GM12878 (cell line): ENCODE measurements around the gene CIB4. TPM values are rescaled to one million over a fixed set of nuclear protein-coding genes. Genes with fewer than 3 reads are reported as not detected.

Source experiments
- ATAC-seq: fragments of 200-7000 bp; cut with Tn5 transposase; 3 replicates; pipeline ENCODE4 v1.9.1; 2020; ENCODE audit warnings: mild to moderate bottlenecking, moderate library complexity
- BruUV-seq: library from RNA; stranded (reverse); fragments of 400-500 nt; replicated peaks from 2 replicates; lab custom pipeline; 2021; lab: Mats Ljungman, UMichigan
- CTCF ChIA-PET: fragments of 300-600 bp; sonication (Branson Sonifier 250); formaldehyde crosslinking; extraction: SDS; loops from one replicate; lab custom pipeline; 2021; ENCODE audit warnings: inconsistent platforms; lab: Yijun Ruan, JAX
- POLR2A ChIA-PET: fragments of 350-600 bp; formaldehyde crosslinking; extraction: SDS; loops from one replicate; lab custom pipeline; 2021; ENCODE audit warnings: inconsistent platforms; lab: Charles Lee
- RAD21 ChIA-PET: fragments of 300-600 bp; sonication (Branson Sonifier 250); formaldehyde crosslinking; loops from one replicate; lab custom pipeline; 2023; ENCODE audit warnings: antibody characterized with exemption; ENCODE audit not compliant: unreplicated experiment; lab: Charles Lee
- SMC1A ChIA-PET: fragments of 300-600 bp; sonication (Branson Sonifier 250); formaldehyde crosslinking; loops from one replicate; lab custom pipeline; 2023; ENCODE audit not compliant: unreplicated experiment, uncharacterized antibody; lab: Charles Lee
- DNase-seq: peaks from one replicate; pipeline ENCODE4 v3.0.0-alpha.2; 2011; ENCODE audit warnings: low read depth, low spot score
- FAIRE-seq: peaks from 3 replicates; lab custom pipeline; 2011; peaks lifted over from hg19 to GRCh38; lab: Jason Lieb, UNC
- H2AFZ ChIP-seq: 2 replicates; pipeline ENCODE4 v1.6.0; 2011; ENCODE audit warnings: low read depth, low read length, control low read depth; ENCODE audit not compliant: control insufficient read depth
- H3K27ac ChIP-seq: 2 replicates; pipeline ENCODE4 v1.5.1; 2011; ENCODE audit warnings: control low read depth; ENCODE audit not compliant: control insufficient read depth, insufficient read depth
- H3K27me3 ChIP-seq, 2 experiments: replicated peaks in 1 of 2; 2 replicates each; pipeline versions ENCODE4 v1.6.0 to v1.6.1; 2011; ENCODE audit warnings: low read length in 1 of 2; ENCODE audit not compliant: control insufficient read depth in 2 of 2, insufficient read depth in 2 of 2
- H3K36me3 ChIP-seq, 2 experiments: 2 replicates each; pipeline ENCODE4 v1.5.1; 2011; ENCODE audit warnings: low read length in 1 of 2; ENCODE audit not compliant: control insufficient read depth in 2 of 2, insufficient read depth in 2 of 2
- H3K4me1 ChIP-seq: 2 replicates; pipeline ENCODE4 v1.6.1; 2011; ENCODE audit warnings: mild to moderate bottlenecking, low read length, moderate library complexity, mixed read lengths; ENCODE audit not compliant: control insufficient read depth, insufficient read depth
- H3K4me2 ChIP-seq: 2 replicates; pipeline ENCODE4 v1.6.0; 2011; ENCODE audit warnings: control low read depth; ENCODE audit not compliant: control insufficient read depth, insufficient read depth
- H3K4me3 ChIP-seq: fragments of 200-600 bp; sonication (generic); 2 replicates; pipeline ENCODE4 v1.5.1; 2016
- H3K79me2 ChIP-seq: 2 replicates; pipeline ENCODE4 v1.6.0; 2011; ENCODE audit warnings: low read length; ENCODE audit not compliant: control insufficient read depth, insufficient read depth
- H3K9ac ChIP-seq: 2 replicates; pipeline ENCODE4 v1.8.0; 2011; ENCODE audit warnings: low read length, control low read depth, mixed read lengths; ENCODE audit not compliant: control insufficient read depth, insufficient read depth
- H3K9me3 ChIP-seq: replicated peaks from 3 replicates; pipeline ENCODE4 v1.5.1; 2011; ENCODE audit warnings: mild to moderate bottlenecking, low read length; ENCODE audit not compliant: control insufficient read depth, insufficient read depth
- H4K20me1 ChIP-seq: 2 replicates; pipeline ENCODE4 v1.6.0; 2011; ENCODE audit not compliant: control insufficient read depth, insufficient read depth
- BCL11A ChIP-seq: IDR thresholded peaks from 2 replicates; pipeline ENCODE4 v1.6.1; 2011; ENCODE audit warnings: low read depth, low read length
- CBFB ChIP-seq: IDR thresholded peaks from 2 replicates; pipeline ENCODE4 v1.6.1; 2016; ENCODE audit warnings: antibody characterized with exemption, low read depth
- CHD1 ChIP-seq: IDR thresholded peaks from 2 replicates; pipeline ENCODE4 v1.6.1; 2012; ENCODE audit warnings: low read depth, low read length, improper control_type of control experiment
- CREB1 ChIP-seq: IDR thresholded peaks from 2 replicates; pipeline ENCODE4 v1.6.1; 2012; ENCODE audit warnings: low read depth, mild to moderate bottlenecking, inconsistent platforms
- CREM ChIP-seq: IDR thresholded peaks from 2 replicates; pipeline ENCODE4 v1.6.1; 2014; ENCODE audit warnings: antibody characterized with exemption, low read depth
- ETV6 ChIP-seq, 2 experiments: fragments of 450-650 bp in 1 of 2; IDR thresholded peaks in 1 of 2; conservative IDR thresholded peaks in 1 of 2; 2 replicates each; pipeline ENCODE4 v1.6.1; 2014; ENCODE audit warnings: antibody characterized with exemption in 1 of 2, borderline replicate concordance in 1 of 2, low read depth in 1 of 2, mild to moderate bottlenecking in 1 of 2, moderate library complexity in 1 of 2
- FOXK2 ChIP-seq: fragments of 450-650 bp; IDR thresholded peaks from 2 replicates; pipeline ENCODE4 v1.6.1; 2017; ENCODE audit warnings: mild to moderate bottlenecking, moderate library complexity
- HCFC1 ChIP-seq: fragments of 150-350 bp; IDR thresholded peaks from 2 replicates; pipeline ENCODE4 v1.6.1; 2014; ENCODE audit warnings: low read length
- HDAC6 ChIP-seq: fragments of 200-600 bp; sonication (generic); IDR thresholded peaks from one replicate; pipeline ENCODE4 v1.8.0; 2017; ENCODE audit warnings: antibody characterized with exemption; ENCODE audit not compliant: unreplicated experiment
- HDGF ChIP-seq: fragments of 450-650 bp; IDR thresholded peaks from 2 replicates; pipeline ENCODE4 v1.6.1; 2016; ENCODE audit warnings: antibody characterized with exemption
- NBN ChIP-seq: fragments of 450-650 bp; IDR thresholded peaks from 2 replicates; pipeline ENCODE4 v1.6.1; 2016
- NFXL1 ChIP-seq: fragments of 450-650 bp; IDR thresholded peaks from 2 replicates; pipeline ENCODE4 v1.6.1; 2017; ENCODE audit warnings: antibody characterized with exemption, mild to moderate bottlenecking, borderline replicate concordance
- POLR2A ChIP-seq: IDR thresholded peaks from 2 replicates; pipeline ENCODE4 v1.6.1; 2011; ENCODE audit warnings: low read depth, mild to moderate bottlenecking, low read length
- RCOR1 ChIP-seq: conservative IDR thresholded peaks from 2 replicates; pipeline ENCODE4 v1.6.1; 2012; ENCODE audit warnings: low read depth, low read length, improper control_type of control experiment
- SREBF1 ChIP-seq: IDR thresholded peaks from 2 replicates; pipeline ENCODE4 v1.6.1; 2012; ENCODE audit warnings: mild to moderate bottlenecking, low read length
- STAT1 ChIP-seq: fragments of 450-650 bp; conservative IDR thresholded peaks from 2 replicates; pipeline ENCODE4 v1.6.1; 2014; ENCODE audit warnings: antibody characterized with exemption, mild to moderate bottlenecking
- TBL1XR1 ChIP-seq: IDR thresholded peaks from 2 replicates; pipeline ENCODE4 v1.6.1; 2012; ENCODE audit warnings: low read depth, low read length, improper control_type of control experiment
- TCF3 ChIP-seq: IDR thresholded peaks from 2 replicates; pipeline ENCODE4 v1.6.1; 2012; ENCODE audit warnings: low read depth, mild to moderate bottlenecking, low read length, borderline replicate concordance; ENCODE audit not compliant: insufficient read depth
- TCF7 ChIP-seq: IDR thresholded peaks from 2 replicates; pipeline ENCODE4 v1.6.1; 2014; ENCODE audit warnings: antibody characterized with exemption, borderline replicate concordance
- ZNF384 ChIP-seq: IDR thresholded peaks from 2 replicates; pipeline ENCODE4 v1.6.1; 2012; ENCODE audit warnings: low read depth, mild to moderate bottlenecking, low read length, improper control_type of control experiment, borderline replicate concordance
- WGBS: methylation state at CpG from one replicate; pipeline ENCODE4 v1.1.6; 2016; ENCODE audit warnings: low lambda C conversion rate; ENCODE audit not compliant: insufficient replicate concordance, insufficient coverage; ENCODE audit errors: missing lambda C conversion rate; 5-methylcytosine and 5-hydroxymethylcytosine counted together
- in situ Hi-C: fragments of 300-500 bp; cut with MboI; formaldehyde crosslinking; loops from 9 replicates; pipeline ENCODE4 v1.14.3; 2018; ENCODE audit warnings: mixed read lengths
- intact Hi-C: fragments of 100-400 bp; cut with micrococcal nuclease; formaldehyde crosslinking; loops from one replicate; pipeline ENCODE4 v1.14.2; 2022; ENCODE audit not compliant: unreplicated experiment
- polyA plus RNA-seq, 11 experiments: library from polyadenylated mRNA; depleted of rRNA in 4 of 11; unstranded in 6 of 11; stranded (reverse) in 5 of 11; fragments of >200 nt; fragmentation: Nextera tagmentation in 4 of 11; fragmentation: Illumina TruSeq in 1 of 11; extraction: Ambion mirVana in 4 of 11; extraction: Trizol in 1 of 11; gene quantifications; 1 replicate in 1 of 11; 2 replicates in 10 of 11; pipeline versions ENCODE4 v1.2.1 to v1.2.3, GENCODE V29; 2011 to 2016; ENCODE audit warnings: inconsistent platforms in 2 of 11, missing spikeins in 2 of 11, low read depth in 1 of 11
- total RNA-seq, 4 experiments: library from RNA; depleted of rRNA in 3 of 4; stranded (reverse); fragments of >200 nt in 3 of 4; fragmentation: Illumina TruSeq in 1 of 4; extraction: Trizol in 1 of 4; gene quantifications; 2 replicates each; pipeline versions ENCODE4 v1.2.1 to v1.2.3, GENCODE V29; 2013 to 2021
- TF ChIP-seq, protein P1 (sequence below): IDR thresholded peaks from 2 replicates; pipeline ENCODE4 v1.6.1; 2012; ENCODE audit warnings: low read depth, low read length, improper control_type of control experiment
- TF ChIP-seq, protein P2 (sequence below): fragments of 450-650 bp; IDR thresholded peaks from 2 replicates; pipeline ENCODE4 v1.6.1; 2016; ENCODE audit warnings: mild to moderate bottlenecking

The CIB4 gene
- total and polyA plus RNA-seq, 10 of the 15 experiments (the other 5 are each of a cell fraction or from before 2014, with no cell fraction given): not detected

DNA sequence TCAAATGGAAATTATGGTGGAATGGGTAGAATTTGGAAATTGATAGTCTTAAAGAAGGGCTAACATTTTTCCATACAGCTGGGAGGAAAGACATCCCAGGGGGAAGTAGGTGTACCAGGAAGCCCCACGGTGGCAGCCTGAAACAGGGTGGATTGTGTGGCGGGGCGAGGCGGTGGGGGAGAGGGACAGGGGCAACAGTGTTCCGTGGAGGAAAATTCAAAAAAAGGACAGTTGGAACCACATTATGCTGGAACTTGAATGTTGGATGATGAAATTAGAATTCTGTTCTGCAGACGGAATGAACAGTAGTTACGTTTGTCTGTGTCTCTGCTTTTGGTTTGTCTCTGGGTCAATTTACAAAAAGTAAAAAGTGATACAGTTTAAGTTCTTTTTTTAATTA is 10.6 kb upstream of the CIB4 start:
- no peaks in the 10 kb centered on the region for H3K79me2 ChIP-seq
- TF ChIP-seq POLR2A: no peak
- TF ChIP-seq, protein P1, sequence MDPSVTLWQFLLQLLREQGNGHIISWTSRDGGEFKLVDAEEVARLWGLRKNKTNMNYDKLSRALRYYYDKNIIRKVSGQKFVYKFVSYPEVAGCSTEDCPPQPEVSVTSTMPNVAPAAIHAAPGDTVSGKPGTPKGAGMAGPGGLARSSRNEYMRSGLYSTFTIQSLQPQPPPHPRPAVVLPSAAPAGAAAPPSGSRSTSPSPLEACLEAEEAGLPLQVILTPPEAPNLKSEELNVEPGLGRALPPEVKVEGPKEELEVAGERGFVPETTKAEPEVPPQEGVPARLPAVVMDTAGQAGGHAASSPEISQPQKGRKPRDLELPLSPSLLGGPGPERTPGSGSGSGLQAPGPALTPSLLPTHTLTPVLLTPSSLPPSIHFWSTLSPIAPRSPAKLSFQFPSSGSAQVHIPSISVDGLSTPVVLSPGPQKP: no peak
- TF ChIP-seq HDGF: no peak
- TF ChIP-seq RCOR1: no peak
- TF ChIP-seq, protein P2, sequence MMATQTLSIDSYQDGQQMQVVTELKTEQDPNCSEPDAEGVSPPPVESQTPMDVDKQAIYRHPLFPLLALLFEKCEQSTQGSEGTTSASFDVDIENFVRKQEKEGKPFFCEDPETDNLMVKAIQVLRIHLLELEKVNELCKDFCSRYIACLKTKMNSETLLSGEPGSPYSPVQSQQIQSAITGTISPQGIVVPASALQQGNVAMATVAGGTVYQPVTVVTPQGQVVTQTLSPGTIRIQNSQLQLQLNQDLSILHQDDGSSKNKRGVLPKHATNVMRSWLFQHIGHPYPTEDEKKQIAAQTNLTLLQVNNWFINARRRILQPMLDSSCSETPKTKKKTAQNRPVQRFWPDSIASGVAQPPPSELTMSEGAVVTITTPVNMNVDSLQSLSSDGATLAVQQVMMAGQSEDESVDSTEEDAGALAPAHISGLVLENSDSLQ: no peak
- TF ChIP-seq BCL11A: no peak
- no peak overlapping the region for H3K4me2 ChIP-seq
- no peaks in the 10 kb centered on the region for H4K20me1 ChIP-seq
- FAIRE-seq (no peak), DNase-seq (no peak), ATAC-seq (no peak)
- no peak overlapping the region for H2AFZ ChIP-seq
- intact Hi-C loops (no loop called here), in situ Hi-C loops (no loop called here)
- 47% methylated on average over 7 of the region's 7 CpGs for WGBS
- H3K9me3 ChIP-seq: no peaks in the 10 kb centered on the region
- ChIA-PET SMC1A (interaction anchor here (1.1 kb wide), 1 partner anchor 8 kb away, joined by 3 read pairs; no protein-coding TSS in a partner anchor), CTCF (no interaction called here), RAD21 (no interaction called here), POLR2A (no interaction called here)
- no peak overlapping the region for H3K27ac ChIP-seq
- no peaks in the 10 kb centered on the region for H3K4me1 ChIP-seq
- BruUV-seq: no TSS peak
- H3K36me3 ChIP-seq: no peaks in the 10 kb centered on the region
- H3K9ac ChIP-seq: no peak overlapping the region
- H3K4me3 ChIP-seq: no peak overlapping the region
- H3K27me3 ChIP-seq: peaks cover 0 to 3% of the 10 kb centered on the region in 2 experiments; a peak in 1 of 4 replicates

DNA sequence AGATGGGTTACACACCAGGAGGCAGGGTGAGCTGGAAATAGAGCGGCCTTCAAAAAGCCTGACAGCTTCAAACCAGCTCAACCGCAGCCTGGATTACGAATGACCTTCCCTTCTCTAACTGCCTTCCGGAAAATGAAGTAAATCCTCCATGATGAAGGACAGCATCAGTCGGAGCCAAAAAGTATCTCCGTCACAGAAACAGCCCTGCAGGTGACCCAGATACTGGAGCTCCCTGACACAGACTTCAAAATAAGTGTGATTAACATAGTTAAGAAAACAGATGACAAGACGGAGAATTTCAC is 10.3 kb upstream of the CIB4 start:
- ChIA-PET POLR2A (no interaction called here), CTCF (no interaction called here), SMC1A (interaction anchor here (1.1 kb wide), 1 partner anchor 9 kb away, joined by 3 read pairs; no protein-coding TSS in a partner anchor), RAD21 (no interaction called here)
- Histone ChIP-seq H3K9ac (no peak overlapping the region), H3K36me3 (no peaks in the 10 kb centered on the region), H3K4me2 (no peak overlapping the region), H4K20me1 (no peaks in the 10 kb centered on the region), H3K4me3 (no peak overlapping the region), H3K4me1 (no peaks in the 10 kb centered on the region), H3K27ac (no peak overlapping the region), H3K79me2 (no peaks in the 10 kb centered on the region), H3K9me3 (no peaks in the 10 kb centered on the region), H2AFZ (no peak overlapping the region), H3K27me3 (peaks cover 0 to 3% of the 10 kb centered on the region in 2 experiments; a peak in 1 of 4 replicates)
- ATAC-seq (no peak), DNase-seq (no peak), FAIRE-seq (no peak)
- BruUV-seq: no TSS peak
- intact Hi-C loops (no loop called here), in situ Hi-C loops (no loop called here)
- TF ChIP-seq CHD1: no peak
- TF ChIP-seq TCF7: no peak
- TF ChIP-seq TCF3: no peak
- TF ChIP-seq NBN: no peak
- no peak for TF ChIP-seq HCFC1
- TF ChIP-seq STAT1: no peak
- TF ChIP-seq ETV6 (conservative IDR thresholded peaks at IDR 0.05 in 1 of 2, IDR thresholded peaks at IDR 0.05 in 1 of 2; ENCODE audit: borderline replicate concordance in 1 of 2, low read depth in 1 of 2): no peak
- TF ChIP-seq CBFB: no peak
- no peak for TF ChIP-seq SREBF1
- no peak for TF ChIP-seq HDAC6
- no peak for TF ChIP-seq CREB1
- no peak for TF ChIP-seq FOXK2
- TF ChIP-seq ZNF384: no peak
- TF ChIP-seq CREM: no peak
- TF ChIP-seq NFXL1: no peak
- TF ChIP-seq TBL1XR1: no peak
- WGBS: 59% methylated on average over 7 of the region's 7 CpGs
